MM.1S (cell line): ENCODE results near the gene C1orf21.

Experiments
- DNase-seq: peaks from one replicate; pipeline ENCODE4 v3.0.0-alpha.2; 2015
- H2AFZ ChIP-seq: fragments of 300-600 bp; sonication (generic); 2 replicates; pipeline ENCODE4 v1.6.0; 2016; ENCODE audit warnings: antibody characterized with exemption, low read length
- H3F3A ChIP-seq: fragments of 300-600 bp; sonication (generic); 2 replicates; pipeline ENCODE4 v1.6.1; 2016; ENCODE audit warnings: mild to moderate bottlenecking, antibody characterized with exemption, low read length, moderate library complexity, mixed read lengths; ENCODE audit not compliant: insufficient read depth
- H3K27ac ChIP-seq: fragments of 300-600 bp; sonication (generic); 2 replicates; pipeline ENCODE4 v1.5.1; 2016; ENCODE audit warnings: mild to moderate bottlenecking, low read length
- H3K27me3 ChIP-seq: fragments of 300-600 bp; sonication (generic); replicated peaks from 2 replicates; pipeline ENCODE4 v1.6.0; 2016; ENCODE audit warnings: low read length; ENCODE audit not compliant: insufficient read depth
- H3K36me3 ChIP-seq: fragments of 300-600 bp; sonication (generic); replicated peaks from 2 replicates; pipeline ENCODE4 v1.6.1; 2016; ENCODE audit warnings: mild to moderate bottlenecking, low read length, mixed read lengths; ENCODE audit not compliant: insufficient read depth
- H3K4me1 ChIP-seq: fragments of 300-600 bp; sonication (generic); 2 replicates; pipeline ENCODE4 v1.6.1; 2016; ENCODE audit warnings: low read length, mixed read lengths
- H3K4me2 ChIP-seq: fragments of 300-600 bp; sonication (generic); 2 replicates; pipeline ENCODE4 v1.6.0; 2016; ENCODE audit warnings: low read depth, low read length
- H3K4me3 ChIP-seq: fragments of 300-600 bp; sonication (generic); 2 replicates; pipeline ENCODE4 v1.5.1; 2016; ENCODE audit warnings: low read length, mixed read lengths
- H3K79me2 ChIP-seq: fragments of 300-600 bp; sonication (generic); 2 replicates; pipeline ENCODE4 v1.6.1; 2016; ENCODE audit warnings: mixed run types, low read length, mixed read lengths
- H3K9ac ChIP-seq: fragments of 300-600 bp; sonication (generic); 2 replicates; pipeline ENCODE4 v1.6.1; 2016; ENCODE audit warnings: low read length, mixed read lengths
- H3K9me2 ChIP-seq: fragments of 300-600 bp; sonication (generic); replicated peaks from 2 replicates; pipeline ENCODE4 v1.6.1; 2016; ENCODE audit warnings: mild to moderate bottlenecking, low read length, mixed read lengths; ENCODE audit not compliant: insufficient read depth
- H3K9me3 ChIP-seq: fragments of 300-600 bp; sonication (generic); replicated peaks from 2 replicates; pipeline ENCODE4 v1.6.1; 2016; ENCODE audit warnings: mild to moderate bottlenecking, low read length, mixed read lengths; ENCODE audit not compliant: insufficient read depth
- H4K20me1 ChIP-seq: fragments of 300-600 bp; sonication (generic); 2 replicates; pipeline ENCODE4 v1.6.1; 2016; ENCODE audit warnings: mild to moderate bottlenecking, low read length, moderate library complexity, mixed read lengths; ENCODE audit not compliant: insufficient read depth
- TF ChIP-seq, protein P1 (sequence below): fragments of 300-600 bp; sonication (generic); IDR thresholded peaks from 2 replicates; pipeline ENCODE4 v1.5.1; 2016; ENCODE audit warnings: antibody characterized with exemption, low read length, mixed read lengths

Gene C1orf21

DNA sequence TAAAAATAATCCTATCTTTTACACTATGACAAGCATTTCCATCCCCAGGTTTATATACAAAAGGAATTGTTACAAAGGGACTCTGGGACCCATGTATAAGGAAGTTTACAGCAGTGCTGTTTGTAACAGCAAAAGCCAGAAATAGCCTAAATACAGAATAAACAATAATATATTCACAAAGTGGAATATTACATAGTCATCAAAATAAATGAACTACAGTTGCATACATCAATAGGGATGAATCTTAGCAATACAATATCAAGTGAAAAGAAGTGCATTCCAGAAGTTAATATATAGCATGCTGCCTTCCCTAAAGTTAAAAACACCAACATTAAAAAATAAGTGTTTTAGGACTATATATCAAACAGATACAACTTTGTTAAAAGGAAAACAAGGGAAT lies 290.5 kb downstream of the C1orf21 start:
- Histone ChIP-seq H3F3A (no peaks in the 10 kb centered on the region), H3K4me1 (no peaks in the 10 kb centered on the region), H3K79me2 (no peaks in the 10 kb centered on the region), H4K20me1 (no peaks in the 10 kb centered on the region), H3K27me3 (no peaks in the 10 kb centered on the region), H3K9ac (no peak overlapping the region), H2AFZ (no peak overlapping the region), H3K36me3 (no peaks in the 10 kb centered on the region), H3K4me2 (no peak overlapping the region), H3K27ac (no peak overlapping the region), H3K4me3 (no peak overlapping the region), H3K9me3 (no peaks in the 10 kb centered on the region), H3K9me2 (no peaks in the 10 kb centered on the region)
- TF ChIP-seq, protein P1, sequence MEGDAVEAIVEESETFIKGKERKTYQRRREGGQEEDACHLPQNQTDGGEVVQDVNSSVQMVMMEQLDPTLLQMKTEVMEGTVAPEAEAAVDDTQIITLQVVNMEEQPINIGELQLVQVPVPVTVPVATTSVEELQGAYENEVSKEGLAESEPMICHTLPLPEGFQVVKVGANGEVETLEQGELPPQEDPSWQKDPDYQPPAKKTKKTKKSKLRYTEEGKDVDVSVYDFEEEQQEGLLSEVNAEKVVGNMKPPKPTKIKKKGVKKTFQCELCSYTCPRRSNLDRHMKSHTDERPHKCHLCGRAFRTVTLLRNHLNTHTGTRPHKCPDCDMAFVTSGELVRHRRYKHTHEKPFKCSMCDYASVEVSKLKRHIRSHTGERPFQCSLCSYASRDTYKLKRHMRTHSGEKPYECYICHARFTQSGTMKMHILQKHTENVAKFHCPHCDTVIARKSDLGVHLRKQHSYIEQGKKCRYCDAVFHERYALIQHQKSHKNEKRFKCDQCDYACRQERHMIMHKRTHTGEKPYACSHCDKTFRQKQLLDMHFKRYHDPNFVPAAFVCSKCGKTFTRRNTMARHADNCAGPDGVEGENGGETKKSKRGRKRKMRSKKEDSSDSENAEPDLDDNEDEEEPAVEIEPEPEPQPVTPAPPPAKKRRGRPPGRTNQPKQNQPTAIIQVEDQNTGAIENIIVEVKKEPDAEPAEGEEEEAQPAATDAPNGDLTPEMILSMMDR = no peak
- no peak for DNase-seq
